Measurements from ENCODE around the gene RRBP1.
"Not testable (repeated sequence)": the region's sequence is repeated elsewhere in the genome, so short reads cannot be mapped to it uniquely, and the experiment has no call there.

The RRBP1 gene

GRCh38 chr20:17659801-17660200 is 22.2 kb downstream of the RRBP1 start:
- TF ChIP-seq CTCF (IDR thresholded peaks at IDR 0.05; ENCODE audit: low read depth, low read length, missing control alignments): peak; percentile 15
- no peak overlapping the region for H3K4me3 ChIP-seq (replicated peaks; ENCODE audit: low read depth, low read length)
- no peak for DNase-seq (ENCODE audit: extremely low read depth, low read depth)

GRCh38 chr20:17659344-17659743 is 22.7 kb downstream of the RRBP1 start:
- not testable (repeated sequence) for H3K4me3 ChIP-seq (replicated peaks; ENCODE audit: low read depth, low read length); DNase-seq (ENCODE audit: extremely low read depth, low read depth)

GRCh38 chr20:17658648-17658993 is 23.4 kb downstream of the RRBP1 start:
- TF ChIP-seq CTCF (IDR thresholded peaks at IDR 0.05; ENCODE audit: low read depth, low read length, missing control alignments): no peak
- no peak overlapping the region for H3K4me3 ChIP-seq (replicated peaks; ENCODE audit: low read depth, low read length)
- DNase-seq (ENCODE audit: extremely low read depth, low read depth): no peak

GRCh38 chr20:17657898-17658647 is 24.0 kb downstream of the RRBP1 start:
- TF ChIP-seq CTCF (IDR thresholded peaks at IDR 0.05; ENCODE audit: low read depth, low read length, missing control alignments): no peak
- no peak for DNase-seq (ENCODE audit: extremely low read depth, low read depth)
- H3K4me3 ChIP-seq (replicated peaks; ENCODE audit: low read depth, low read length): no peak overlapping the region

GRCh38 chr20:17657079-17657825 is 24.8 kb downstream of the RRBP1 start:
- DNase-seq (ENCODE audit: extremely low read depth, low read depth): no peak
- no peak overlapping the region for H3K4me3 ChIP-seq (replicated peaks; ENCODE audit: low read depth, low read length)
- TF ChIP-seq CTCF (IDR thresholded peaks at IDR 0.05; ENCODE audit: low read depth, low read length, missing control alignments): no peak

- DNase-seq (ENCODE audit: extremely low read depth, low read depth): no peak
- no peak for TF ChIP-seq CTCF (IDR thresholded peaks at IDR 0.05; ENCODE audit: low read depth, low read length, missing control alignments)
- no peak overlapping the region for H3K4me3 ChIP-seq (replicated peaks; ENCODE audit: low read depth, low read length)
Observed at GRCh38 chr20:17655865-17656479, 26.1 kb downstream of the RRBP1 start.

GRCh38 chr20:17655286-17655651 is 26.8 kb downstream of the RRBP1 start:
- DNase-seq (ENCODE audit: extremely low read depth, low read depth): no peak
- H3K4me3 ChIP-seq (replicated peaks; ENCODE audit: low read depth, low read length): no peak overlapping the region
- no peak for TF ChIP-seq CTCF (IDR thresholded peaks at IDR 0.05; ENCODE audit: low read depth, low read length, missing control alignments)
